Neutrophil (primary cell): ENCODE measurements around the gene PTPN2.

ENCODE experiments used
- H3K27ac ChIP-seq: fragments of 200-600 bp; sonication (generic); 2 replicates; pipeline ENCODE4 v1.5.1; 2016; ENCODE audit warnings: mild to moderate bottlenecking, moderate library complexity
- H3K27me3 ChIP-seq: fragments of 200-600 bp; sonication (generic); 2 replicates; pipeline ENCODE4 v1.6.0; 2016; ENCODE audit warnings: mild to moderate bottlenecking
- H3K36me3 ChIP-seq: fragments of 200-600 bp; sonication (generic); 2 replicates; pipeline ENCODE4 v1.5.1; 2017
- H3K4me1 ChIP-seq, 2 experiments: fragments of 200-600 bp in 1 of 2; sonication (generic) in 1 of 2; 1 replicate in 1 of 2; 2 replicates in 1 of 2; pipeline versions ENCODE4 v1.5.1 to v1.6.1; 2013 to 2016; ENCODE audit warnings: low read depth in 1 of 2, low read length in 1 of 2, mild to moderate bottlenecking in 1 of 2, moderate library complexity in 1 of 2; ENCODE audit not compliant: control insufficient read depth in 1 of 2, insufficient read depth in 1 of 2
- H3K4me3 ChIP-seq, 2 experiments: fragments of 200-600 bp in 1 of 2; sonication (generic) in 1 of 2; 1 replicate in 1 of 2; 2 replicates in 1 of 2; pipeline ENCODE4 v1.5.1; 2013 to 2016; ENCODE audit warnings: low read depth in 1 of 2, low read length in 1 of 2, mild to moderate bottlenecking in 1 of 2, moderate library complexity in 1 of 2
- H3K9me3 ChIP-seq: fragments of 200-600 bp; sonication (generic); 2 replicates; pipeline ENCODE4 v1.5.1; 2016
- CTCF ChIP-seq: fragments of 200-600 bp; sonication (generic); IDR thresholded peaks from 2 replicates; pipeline ENCODE4 v1.5.1; 2016; ENCODE audit warnings: antibody characterized with exemption

PTPN2 gene

GRCh38 chr18:12862467-12862866 is 21.6 kb downstream of the PTPN2 start:
- Histone ChIP-seq H3K27ac (no peak overlapping the region), H3K4me3 (no peak overlapping the region), H3K9me3 (no peaks in the 10 kb centered on the region), H3K4me1 (no peaks in the 10 kb centered on the region), H3K36me3 (no peaks in the 10 kb centered on the region), H3K27me3 (no peaks in the 10 kb centered on the region)
- TF ChIP-seq CTCF: no peak

- Histone ChIP-seq H3K9me3 (no peaks in the 10 kb centered on the region), H3K27ac (no peak overlapping the region), H3K27me3 (no peaks in the 10 kb centered on the region), H3K36me3 (no peaks in the 10 kb centered on the region), H3K4me3 (no peak overlapping the region), H3K4me1 (no peaks in the 10 kb centered on the region)
- TF ChIP-seq CTCF: no peak
Measured at GRCh38 chr18:12861637-12862036, 22.4 kb downstream of the PTPN2 start.

GRCh38 chr18:12860530-12860929 is 23.5 kb downstream of the PTPN2 start:
- no peaks in the 10 kb centered on the region for H3K4me1 ChIP-seq
- peaks cover 4% of the 10 kb centered on the region for H3K36me3 ChIP-seq
- no peak overlapping the region for H3K4me3 ChIP-seq
- no peak for TF ChIP-seq CTCF
- H3K9me3 ChIP-seq: no peaks in the 10 kb centered on the region
- no peaks in the 10 kb centered on the region for H3K27me3 ChIP-seq
- H3K27ac ChIP-seq: no peak overlapping the region

- Histone ChIP-seq H3K4me3 (no peak overlapping the region), H3K27ac (no peak overlapping the region), H3K27me3 (no peaks in the 10 kb centered on the region), H3K9me3 (no peaks in the 10 kb centered on the region), H3K36me3 (peaks cover 4% of the 10 kb centered on the region), H3K4me1 (no peaks in the 10 kb centered on the region)
- TF ChIP-seq CTCF: no peak
Measured at GRCh38 chr18:12858991-12859390, 25.0 kb downstream of the PTPN2 start.

GRCh38 chr18:12857991-12858544 is 26.0 kb downstream of the PTPN2 start:
- Histone ChIP-seq H3K4me3 (no peak overlapping the region), H3K27ac (no peak overlapping the region), H3K9me3 (no peaks in the 10 kb centered on the region), H3K4me1 (no peaks in the 10 kb centered on the region), H3K27me3 (no peaks in the 10 kb centered on the region), H3K36me3 (peaks cover 4% of the 10 kb centered on the region)
- TF ChIP-seq CTCF: no peak
